Body of pancreas (tissue), 4 donors: ENCODE data around the gene IQCE. TPM values are rescaled to one million over a fixed set of nuclear protein-coding genes. Genes with fewer than 3 reads are reported as not detected.

Experiments used
- ATAC-seq: fragments of 150-250 bp; one replicate; pipeline ENCODE4 v1.9.1; 2016
- DNase-seq, 4 donors: peaks; one replicate each; pipeline ENCODE4 v3.0.0-alpha.2; 2019
- H3K27ac ChIP-seq, 4 donors: fragments of 200-600 bp; sonication (generic); 1 replicate in 3 of 4; 2 replicates in 1 of 4; pipeline versions ENCODE4 v1.5.1 to v1.6.1; 2016 to 2019; ENCODE audit warnings: mild to moderate bottlenecking in 1 of 4, mixed read lengths in 1 of 4, moderate library complexity in 1 of 4
- H3K27me3 ChIP-seq, 2 donors: fragments of 200-600 bp; sonication (generic); one replicate each; pipeline ENCODE4 v1.6.0; 2016; ENCODE audit warnings: mild to moderate bottlenecking in 1 of 2
- H3K36me3 ChIP-seq, 2 donors: fragments of 200-600 bp; sonication (generic); replicated peaks in 1 of 2; 2 replicates each; pipeline ENCODE4 v1.5.1; 2016; ENCODE audit warnings: low read depth in 2 of 2; ENCODE audit not compliant: insufficient read depth in 1 of 2
- H3K4me1 ChIP-seq: fragments of 200-600 bp; sonication (generic); one replicate; pipeline ENCODE4 v1.6.0; 2016
- H3K4me3 ChIP-seq, 2 donors: fragments of 200-600 bp; sonication (generic); 1 replicate in 1 of 2; 2 replicates in 1 of 2; pipeline ENCODE4 v1.5.1; 2016 to 2019
- H3K9me3 ChIP-seq, 3 donors: fragments of 200-600 bp; sonication (generic); 1 replicate in 2 of 3; 2 replicates in 1 of 3; pipeline ENCODE4 v1.5.1; 2016
- POLR2A ChIP-seq, 3 donors: fragments of 450-650 bp; IDR thresholded peaks; one replicate each; pipeline ENCODE4 v1.6.1; 2016; ENCODE audit warnings: antibody characterized with exemption in 3 of 3, mild to moderate bottlenecking in 2 of 3
- WGBS, 2 donors: methylation state at CpG; one replicate each; pipeline ENCODE4 v1.1.5; 2017; 5-methylcytosine and 5-hydroxymethylcytosine counted together
- intact Hi-C: fragments of 100-400 bp; cut with DNase I; formaldehyde crosslinking; loops from one replicate; pipeline ENCODE4 v1.15.1; 2023
- total RNA-seq, 2 donors: library from RNA; depleted of rRNA; stranded (reverse); fragments of >200 nt; gene quantifications; one replicate each; pipeline ENCODE4 v1.1.0, GENCODE V29; 2016
- TF ChIP-seq, protein P1 (sequence below), 7 experiments: fragments of 450-650 bp in 4 of 7; fragments of 200-600 bp in 3 of 7; sonication (generic) in 3 of 7; IDR thresholded peaks; one replicate each; pipeline ENCODE4 v1.5.1; 2016 to 2019; ENCODE audit warnings: antibody characterized with exemption in 7 of 7

The IQCE gene
- total RNA-seq, 2 donors from 2014 or later: 7.8 to 73.2 TPM

DNA sequence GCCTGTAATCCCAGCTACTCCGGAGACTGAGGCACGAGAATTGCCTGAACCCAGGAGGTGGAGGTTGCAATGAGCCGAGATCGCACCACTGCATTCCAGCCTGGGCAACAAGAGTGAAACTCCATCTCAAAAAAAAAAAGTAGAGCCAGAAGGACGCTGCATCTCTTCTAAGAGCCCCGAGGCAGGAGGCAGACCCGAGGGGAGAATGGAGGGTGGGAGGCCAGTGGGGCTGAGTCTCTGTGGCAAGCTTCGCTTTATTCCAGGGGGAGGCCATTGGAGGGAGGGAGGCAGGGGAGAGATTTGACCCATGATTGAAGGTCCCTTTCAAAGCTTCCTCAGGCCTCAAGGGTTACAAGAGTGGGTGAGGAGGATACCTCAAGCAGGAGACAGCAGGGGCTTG is 91.7 kb downstream of the IQCE start:
- Histone ChIP-seq H3K27ac (no peak overlapping the region), H3K4me1 (no peaks in the 10 kb centered on the region), H3K9me3 (no peaks in the 10 kb centered on the region), H3K27me3 (no peaks in the 10 kb centered on the region), H3K4me3 (no peak overlapping the region), H3K36me3 (no peaks in the 10 kb centered on the region)
- ATAC-seq (no peak), DNase-seq (no peak)
- intact Hi-C loops: no loop called here
- WGBS, 2 donors: 77 to 81% methylated on average over 8 of the region's 8 CpGs
- TF ChIP-seq, protein P1, sequence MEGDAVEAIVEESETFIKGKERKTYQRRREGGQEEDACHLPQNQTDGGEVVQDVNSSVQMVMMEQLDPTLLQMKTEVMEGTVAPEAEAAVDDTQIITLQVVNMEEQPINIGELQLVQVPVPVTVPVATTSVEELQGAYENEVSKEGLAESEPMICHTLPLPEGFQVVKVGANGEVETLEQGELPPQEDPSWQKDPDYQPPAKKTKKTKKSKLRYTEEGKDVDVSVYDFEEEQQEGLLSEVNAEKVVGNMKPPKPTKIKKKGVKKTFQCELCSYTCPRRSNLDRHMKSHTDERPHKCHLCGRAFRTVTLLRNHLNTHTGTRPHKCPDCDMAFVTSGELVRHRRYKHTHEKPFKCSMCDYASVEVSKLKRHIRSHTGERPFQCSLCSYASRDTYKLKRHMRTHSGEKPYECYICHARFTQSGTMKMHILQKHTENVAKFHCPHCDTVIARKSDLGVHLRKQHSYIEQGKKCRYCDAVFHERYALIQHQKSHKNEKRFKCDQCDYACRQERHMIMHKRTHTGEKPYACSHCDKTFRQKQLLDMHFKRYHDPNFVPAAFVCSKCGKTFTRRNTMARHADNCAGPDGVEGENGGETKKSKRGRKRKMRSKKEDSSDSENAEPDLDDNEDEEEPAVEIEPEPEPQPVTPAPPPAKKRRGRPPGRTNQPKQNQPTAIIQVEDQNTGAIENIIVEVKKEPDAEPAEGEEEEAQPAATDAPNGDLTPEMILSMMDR (IDR thresholded peaks at IDR 0.05): no peak
- TF ChIP-seq POLR2A (IDR thresholded peaks at IDR 0.05): no peak

DNA sequence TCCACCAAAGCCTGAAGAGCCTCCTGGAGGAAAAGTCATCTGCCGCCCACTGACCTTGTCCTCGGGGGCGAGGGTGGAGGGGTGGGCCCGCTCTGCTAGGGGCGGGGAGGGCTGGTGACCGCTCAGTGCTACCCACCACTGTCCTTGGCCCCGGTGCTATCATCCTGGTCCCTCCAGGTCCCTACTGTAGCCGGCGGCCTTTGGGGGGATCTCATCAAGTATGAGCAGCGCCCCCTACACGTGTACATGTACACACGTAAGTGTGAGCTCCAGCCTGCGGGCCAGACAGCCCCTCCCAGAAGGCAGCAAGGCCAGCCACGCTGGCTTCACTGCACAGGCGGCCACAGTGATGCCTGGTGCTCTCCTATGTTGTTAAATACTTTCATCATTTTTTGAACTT is 92.6 kb downstream of the IQCE start:
- TF ChIP-seq POLR2A (IDR thresholded peaks at IDR 0.05): no peak
- TF ChIP-seq, protein P1 (IDR thresholded peaks at IDR 0.05): no peak
- WGBS, 2 donors: 71 to 75% methylated on average over 11 to 13 of the region's 15 CpGs
- H3K36me3 ChIP-seq: no peaks in the 10 kb centered on the region
- no peak overlapping the region for H3K27ac ChIP-seq
- intact Hi-C loops: no loop called here
- DNase-seq (no peak), ATAC-seq (no peak)
- H3K4me1 ChIP-seq: no peaks in the 10 kb centered on the region
- no peaks in the 10 kb centered on the region for H3K27me3 ChIP-seq
- no peaks in the 10 kb centered on the region for H3K9me3 ChIP-seq
- no peak overlapping the region for H3K4me3 ChIP-seq

DNA sequence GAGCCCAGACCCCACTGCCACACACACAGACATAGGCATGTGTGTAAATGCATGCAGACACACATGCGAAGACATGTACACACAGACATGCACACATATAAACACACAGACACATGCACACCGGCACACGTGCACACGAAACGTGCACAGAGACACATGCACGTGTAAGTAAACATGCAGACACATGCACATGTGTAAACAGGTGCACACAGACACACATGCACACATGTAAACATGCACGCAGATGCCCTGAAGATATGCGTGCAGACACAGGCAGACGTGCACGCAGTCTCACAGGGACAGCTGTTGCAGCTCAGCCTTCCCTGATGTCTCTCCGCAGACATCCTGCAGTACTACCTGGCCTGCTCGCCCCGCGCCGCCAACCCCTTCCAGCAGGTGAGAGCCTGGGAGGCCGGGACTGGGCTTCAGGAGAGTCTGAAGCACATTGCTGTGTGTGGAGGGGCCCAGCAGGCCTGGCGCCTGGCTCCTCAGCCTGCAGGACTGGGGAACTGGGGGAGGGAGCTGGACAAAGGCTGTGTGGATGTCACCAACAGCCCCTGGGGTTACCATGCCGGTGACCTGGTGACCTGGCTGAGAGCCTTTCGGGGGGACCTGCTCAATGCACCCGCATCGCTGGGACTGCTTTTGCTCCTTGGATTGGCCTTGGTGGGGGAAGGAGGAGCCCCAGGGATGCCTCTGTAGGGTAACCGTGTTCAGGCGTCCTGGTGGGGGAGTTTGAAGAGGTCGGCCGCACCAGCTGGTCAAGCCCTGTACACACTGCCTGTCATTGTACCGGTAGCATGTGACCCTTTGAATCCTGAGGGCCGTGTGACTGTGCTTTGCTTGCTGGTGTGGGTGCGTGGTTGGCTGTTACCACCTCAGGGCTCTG is 93.3 kb downstream of the IQCE start:
- no peaks in the 10 kb centered on the region for H3K4me1 ChIP-seq
- intact Hi-C loops: no loop called here
- no peaks in the 10 kb centered on the region for H3K36me3 ChIP-seq
- DNase-seq (no peak), ATAC-seq (no peak)
- H3K27me3 ChIP-seq: no peaks in the 10 kb centered on the region
- H3K9me3 ChIP-seq: no peaks in the 10 kb centered on the region
- no peak overlapping the region for H3K27ac ChIP-seq
- 89 to 91% methylated on average over 14 to 28 of the region's 28 CpGs for WGBS, 2 donors
- H3K4me3 ChIP-seq: no peak overlapping the region
- TF ChIP-seq POLR2A (IDR thresholded peaks at IDR 0.05): no peak
- TF ChIP-seq, protein P1 (IDR thresholded peaks at IDR 0.05): no peak

DNA sequence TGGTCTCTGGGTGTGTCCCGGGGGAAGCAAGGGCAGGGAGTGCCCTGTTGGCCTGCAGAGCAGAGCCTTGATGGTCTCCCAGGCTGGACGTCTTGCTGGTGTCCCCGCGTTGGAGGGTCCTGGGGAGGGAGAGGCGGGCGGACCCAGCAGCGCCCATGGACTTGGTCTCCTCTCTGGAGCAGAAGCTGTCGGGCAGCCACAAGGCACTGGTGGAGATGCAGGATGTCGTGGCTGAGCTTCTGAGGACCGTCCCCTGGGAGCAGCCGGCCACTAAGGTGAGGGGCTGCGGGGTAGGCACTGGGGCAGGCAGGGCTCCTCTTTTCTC is 93.9 kb downstream of the IQCE start:
- 90% methylated on average over 2 to 12 of the region's 12 CpGs for WGBS, 2 donors
- DNase-seq (no peak), ATAC-seq (no peak)
- intact Hi-C loops: no loop called here
- H3K4me3 ChIP-seq: no peak overlapping the region
- H3K27ac ChIP-seq: no peak overlapping the region
- H3K27me3 ChIP-seq: no peaks in the 10 kb centered on the region
- H3K9me3 ChIP-seq: no peaks in the 10 kb centered on the region
- no peaks in the 10 kb centered on the region for H3K36me3 ChIP-seq
- no peaks in the 10 kb centered on the region for H3K4me1 ChIP-seq
- TF ChIP-seq POLR2A (IDR thresholded peaks at IDR 0.05): no peak
- TF ChIP-seq, protein P1 (IDR thresholded peaks at IDR 0.05): no peak

DNA sequence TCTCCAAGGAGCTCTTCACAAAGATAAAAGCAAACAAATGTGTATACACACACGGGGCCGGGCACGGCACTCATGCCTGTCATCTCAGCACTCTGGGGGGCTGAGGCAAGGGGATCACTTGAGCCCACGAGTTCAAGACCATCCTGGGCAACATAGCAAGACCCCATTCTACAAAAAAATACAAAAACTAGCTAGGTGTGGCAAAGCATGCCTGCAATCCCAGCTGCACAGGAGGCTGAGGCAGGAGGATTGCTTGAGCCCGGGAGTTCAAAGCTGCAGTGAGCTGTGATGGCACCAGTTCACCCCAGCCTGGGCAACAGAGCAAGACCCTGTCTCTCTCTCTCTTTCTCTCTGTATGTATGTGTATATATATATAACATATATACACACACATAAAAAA is 95.3 kb downstream of the IQCE start:
- H3K36me3 ChIP-seq: no peaks in the 10 kb centered on the region
- intact Hi-C loops: no loop called here
- no peaks in the 10 kb centered on the region for H3K27me3 ChIP-seq
- TF ChIP-seq POLR2A (IDR thresholded peaks at IDR 0.05): no peak
- TF ChIP-seq, protein P1 (IDR thresholded peaks at IDR 0.05): no peak
- H3K9me3 ChIP-seq: no peaks in the 10 kb centered on the region
- no peaks in the 10 kb centered on the region for H3K4me1 ChIP-seq
- H3K4me3 ChIP-seq: no peak overlapping the region
- ATAC-seq (no peak), DNase-seq (no peak)
- WGBS, 2 donors: 74 to 77% methylated on average over 5 of the region's 5 CpGs
- H3K27ac ChIP-seq: no peak overlapping the region
